SIG-M5 (cell line): ENCODE data around the gene DHX58.

Experiments used
- DNase-seq: peaks from one replicate; lab custom pipeline; 2025; lab: John Stamatoyannopoulos, UW

The DHX58 gene

GRCh38 chr17:42129109-42129837 lies 16.8 kb upstream of the DHX58 start:
- DNase-seq: no peak

GRCh38 chr17:42127414-42127813 lies 14.9 kb upstream of the DHX58 start:
- no peak for DNase-seq

GRCh38 chr17:42126836-42127235 lies 14.3 kb upstream of the DHX58 start:
- no peak for DNase-seq

- no peak for DNase-seq
Observed at GRCh38 chr17:42125565-42125964, 13.1 kb upstream of the DHX58 start.

GRCh38 chr17:42124256-42124655 lies 11.7 kb upstream of the DHX58 start:
- no peak for DNase-seq

- no peak for DNase-seq
Observed at GRCh38 chr17:42122371-42123303, 10.1 kb upstream of the DHX58 start, which contains the start of gene HSPB9. Gene HSPB9, plus strand, starts transcription at chr17:42122804. Its CDS starts 47 bp downstream, at chr17:42122851.

- DNase-seq: no peak
Observed at GRCh38 chr17:42120770-42121769, 8.6 kb upstream of the DHX58 start, which contains the start of gene KAT2A. Gene KAT2A, minus strand, starts transcription at chr17:42121367. Its CDS starts 63 bp downstream, at chr17:42121304.

GRCh38 chr17:42120161-42120769 lies 7.8 kb upstream of the DHX58 start:
- DNase-seq: no peak

- DNase-seq: no peak
Observed at GRCh38 chr17:42119301-42119700, 6.8 kb upstream of the DHX58 start.

GRCh38 chr17:42118545-42118944 lies 6.0 kb upstream of the DHX58 start:
- no peak for DNase-seq

- no peak for DNase-seq
Observed at GRCh38 chr17:42118126-42118510, 5.6 kb upstream of the DHX58 start.

- DNase-seq: no peak
Observed at GRCh38 chr17:42117397-42118125, 5.0 kb upstream of the DHX58 start.

GRCh38 chr17:42116705-42117396 lies 4.3 kb upstream of the DHX58 start:
- peak; percentile 52 for DNase-seq

- no peak for DNase-seq
Observed at GRCh38 chr17:42114118-42114517, 1.6 kb upstream of the DHX58 start.

- DNase-seq: no peak
Observed at GRCh38 chr17:42113293-42114069, 967 bp upstream of the DHX58 start.

- DNase-seq: no peak
Observed at GRCh38 chr17:42111871-42112551, 503 bp downstream of the DHX58 start.

- no peak for DNase-seq
Observed at GRCh38 chr17:42111265-42111636, 1.3 kb downstream of the DHX58 start.
